Neural cell (in vitro differentiated cells): Measurements from ENCODE around the gene MRRF.

Experiments
- EZH2 ChIP-seq: fragments of 200-600, 300-800 bp; shearing (Covaris generic), sonication (generic); IDR thresholded peaks from 2 replicates; pipeline ENCODE4 v1.6.1; 2014; ENCODE audit warnings: antibody characterized with exemption, low read length, borderline replicate concordance, mild to moderate bottlenecking; ENCODE audit not compliant: insufficient read depth, poor library complexity, severe bottlenecking
- POLR2AphosphoS5 ChIP-seq: IDR thresholded peaks from 2 replicates; pipeline ENCODE4 v1.6.1; 2012
- RAD21 ChIP-seq: fragments of 450-650 bp; conservative IDR thresholded peaks from 2 replicates; pipeline ENCODE4 v1.6.1; 2014; ENCODE audit warnings: antibody characterized with exemption, mild to moderate bottlenecking, moderate library complexity
- TF ChIP-seq, protein P1 (sequence below): fragments of 450-650 bp; IDR thresholded peaks from 2 replicates; pipeline ENCODE4 v1.5.1; 2014; ENCODE audit warnings: antibody characterized with exemption, mild to moderate bottlenecking, moderate library complexity; ENCODE audit not compliant: poor library complexity, severe bottlenecking

DNA sequence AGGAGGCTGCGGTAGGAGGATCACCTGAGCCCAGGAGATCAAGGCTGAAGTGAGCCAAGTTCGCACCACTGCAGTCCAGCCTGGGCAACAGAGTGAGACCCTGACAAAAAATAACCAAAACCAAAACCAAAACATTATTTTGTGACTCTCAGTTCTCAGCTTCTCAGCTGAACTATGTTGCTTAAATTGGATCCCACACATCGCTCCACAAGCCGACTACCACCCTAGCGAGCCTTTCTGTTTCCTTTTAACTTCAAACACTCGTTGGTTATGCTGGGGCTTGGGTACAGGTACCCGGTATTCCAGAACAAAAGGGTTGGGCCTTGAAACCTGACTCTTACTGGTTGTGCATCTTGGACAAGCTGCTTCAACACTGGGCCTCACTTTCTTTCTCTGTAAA lies 102.4 kb downstream of the MRRF start:
- TF ChIP-seq, protein P1, sequence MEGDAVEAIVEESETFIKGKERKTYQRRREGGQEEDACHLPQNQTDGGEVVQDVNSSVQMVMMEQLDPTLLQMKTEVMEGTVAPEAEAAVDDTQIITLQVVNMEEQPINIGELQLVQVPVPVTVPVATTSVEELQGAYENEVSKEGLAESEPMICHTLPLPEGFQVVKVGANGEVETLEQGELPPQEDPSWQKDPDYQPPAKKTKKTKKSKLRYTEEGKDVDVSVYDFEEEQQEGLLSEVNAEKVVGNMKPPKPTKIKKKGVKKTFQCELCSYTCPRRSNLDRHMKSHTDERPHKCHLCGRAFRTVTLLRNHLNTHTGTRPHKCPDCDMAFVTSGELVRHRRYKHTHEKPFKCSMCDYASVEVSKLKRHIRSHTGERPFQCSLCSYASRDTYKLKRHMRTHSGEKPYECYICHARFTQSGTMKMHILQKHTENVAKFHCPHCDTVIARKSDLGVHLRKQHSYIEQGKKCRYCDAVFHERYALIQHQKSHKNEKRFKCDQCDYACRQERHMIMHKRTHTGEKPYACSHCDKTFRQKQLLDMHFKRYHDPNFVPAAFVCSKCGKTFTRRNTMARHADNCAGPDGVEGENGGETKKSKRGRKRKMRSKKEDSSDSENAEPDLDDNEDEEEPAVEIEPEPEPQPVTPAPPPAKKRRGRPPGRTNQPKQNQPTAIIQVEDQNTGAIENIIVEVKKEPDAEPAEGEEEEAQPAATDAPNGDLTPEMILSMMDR: no peak
- TF ChIP-seq EZH2: no peak
- TF ChIP-seq POLR2AphosphoS5: no peak
- no peak for TF ChIP-seq RAD21
